ENCODE data around the gene WNT7B.

Gene WNT7B

GRCh38 chr22:45915841-45916240 lies 61.1 kb downstream of the WNT7B start:
- H3K4ac ChIP-seq (ENCODE audit: low read depth, low read length) = no peak overlapping the region
- H3K4me3 ChIP-seq (ENCODE audit: low read length) = no peak overlapping the region
- no peaks in the 10 kb centered on the region for H3K79me2 ChIP-seq (ENCODE audit: control insufficient read depth, insufficient read depth, low read length)
- no peak overlapping the region for H4K5ac ChIP-seq (ENCODE audit: low read length)
- H3K79me1 ChIP-seq (ENCODE audit: low read length) = no peaks in the 10 kb centered on the region
- no peak overlapping the region for H3K56ac ChIP-seq (ENCODE audit: low read length)
- no peaks in the 10 kb centered on the region for H3K27me3 ChIP-seq (ENCODE audit: insufficient read depth, low read length, poor library complexity)
- no peak overlapping the region for H3K27ac ChIP-seq (ENCODE audit: low read depth, low read length)
- no peak overlapping the region for H4K8ac ChIP-seq (ENCODE audit: low read depth, low read length)
- no peak overlapping the region for H3K18ac ChIP-seq (ENCODE audit: low read length)
- H2BK15ac ChIP-seq (replicated peaks; ENCODE audit: low read depth) = no peak overlapping the region
- H2BK5ac ChIP-seq (ENCODE audit: low read length) = no peak overlapping the region
- H3K9ac ChIP-seq (ENCODE audit: low read length) = no peak overlapping the region
- H2BK120ac ChIP-seq (ENCODE audit: low read depth, low read length) = no peak overlapping the region
- no peaks in the 10 kb centered on the region for H3K4me1 ChIP-seq (ENCODE audit: control insufficient read depth, low read depth, low read length)
- H2AK5ac ChIP-seq (ENCODE audit: low read length) = no peak overlapping the region
- no peak overlapping the region for H3K23ac ChIP-seq (ENCODE audit: low read length)
- H3K4me2 ChIP-seq (ENCODE audit: low read length) = no peak overlapping the region
- no peak for DNase-seq
- no peaks in the 10 kb centered on the region for H3K36me3 ChIP-seq (ENCODE audit: control insufficient read depth, insufficient read depth, low read length)
- WGBS (ENCODE audit: extremely low coverage, insufficient coverage, low lambda C conversion rate) = no CpG with 5 or more reads among the region's 16 CpGs

- Histone ChIP-seq H4K5ac (ENCODE audit: low read length) (no peak overlapping the region), H3K4me3 (ENCODE audit: low read length) (no peak overlapping the region), H3K79me2 (ENCODE audit: control insufficient read depth, insufficient read depth, low read length) (no peaks in the 10 kb centered on the region), H2AK5ac (ENCODE audit: low read length) (no peak overlapping the region), H4K8ac (ENCODE audit: low read depth, low read length) (no peak overlapping the region), H3K9ac (ENCODE audit: low read length) (no peak overlapping the region), H3K56ac (ENCODE audit: low read length) (no peak overlapping the region), H3K4ac (ENCODE audit: low read depth, low read length) (no peak overlapping the region), H3K27me3 (ENCODE audit: insufficient read depth, low read length, poor library complexity) (no peaks in the 10 kb centered on the region), H3K23ac (ENCODE audit: low read length) (no peak overlapping the region), H2BK15ac (replicated peaks; ENCODE audit: low read depth) (no peak overlapping the region), H3K4me1 (ENCODE audit: control insufficient read depth, low read depth, low read length) (no peaks in the 10 kb centered on the region), H2BK5ac (ENCODE audit: low read length) (no peak overlapping the region), H3K27ac (ENCODE audit: low read depth, low read length) (no peak overlapping the region), H3K4me2 (ENCODE audit: low read length) (no peak overlapping the region), H2BK120ac (ENCODE audit: low read depth, low read length) (no peak overlapping the region), H3K36me3 (ENCODE audit: control insufficient read depth, insufficient read depth, low read length) (no peaks in the 10 kb centered on the region), H3K18ac (ENCODE audit: low read length) (no peak overlapping the region), H3K79me1 (ENCODE audit: low read length) (no peaks in the 10 kb centered on the region)
- DNase-seq = no peak
- no CpG with 5 or more reads among the region's 2 CpGs for WGBS (ENCODE audit: extremely low coverage, insufficient coverage, low lambda C conversion rate)
Measured at GRCh38 chr22:45915151-45915550, 61.8 kb downstream of the WNT7B start.

GRCh38 chr22:45914309-45914708 lies 62.7 kb downstream of the WNT7B start:
- Histone ChIP-seq H3K4me1 (ENCODE audit: control insufficient read depth, low read depth, low read length) (no peaks in the 10 kb centered on the region), H3K4me2 (ENCODE audit: low read length) (no peak overlapping the region), H3K56ac (ENCODE audit: low read length) (no peak overlapping the region), H3K79me1 (ENCODE audit: low read length) (no peaks in the 10 kb centered on the region), H3K4ac (ENCODE audit: low read depth, low read length) (no peak overlapping the region), H3K4me3 (ENCODE audit: low read length) (no peak overlapping the region), H2BK5ac (ENCODE audit: low read length) (no peak overlapping the region), H3K27me3 (ENCODE audit: insufficient read depth, low read length, poor library complexity) (no peaks in the 10 kb centered on the region), H2BK120ac (ENCODE audit: low read depth, low read length) (no peak overlapping the region), H4K5ac (ENCODE audit: low read length) (no peak overlapping the region), H3K23ac (ENCODE audit: low read length) (no peak overlapping the region), H3K79me2 (ENCODE audit: control insufficient read depth, insufficient read depth, low read length) (no peaks in the 10 kb centered on the region), H3K18ac (ENCODE audit: low read length) (no peak overlapping the region), H4K8ac (ENCODE audit: low read depth, low read length) (no peak overlapping the region), H3K36me3 (ENCODE audit: control insufficient read depth, insufficient read depth, low read length) (no peaks in the 10 kb centered on the region), H2BK15ac (replicated peaks; ENCODE audit: low read depth) (no peak overlapping the region), H3K9ac (ENCODE audit: low read length) (no peak overlapping the region), H2AK5ac (ENCODE audit: low read length) (no peak overlapping the region), H3K27ac (ENCODE audit: low read depth, low read length) (no peak overlapping the region)
- no CpG with 5 or more reads among the region's 2 CpGs for WGBS (ENCODE audit: extremely low coverage, insufficient coverage, low lambda C conversion rate)
- no peak for DNase-seq

GRCh38 chr22:45912910-45913309 lies 64.1 kb downstream of the WNT7B start:
- Histone ChIP-seq H2AK5ac (ENCODE audit: low read length) (no peak overlapping the region), H2BK5ac (ENCODE audit: low read length) (no peak overlapping the region), H4K5ac (ENCODE audit: low read length) (no peak overlapping the region), H4K8ac (ENCODE audit: low read depth, low read length) (no peak overlapping the region), H2BK120ac (ENCODE audit: low read depth, low read length) (no peak overlapping the region), H3K27ac (ENCODE audit: low read depth, low read length) (no peak overlapping the region), H3K79me2 (ENCODE audit: control insufficient read depth, insufficient read depth, low read length) (no peaks in the 10 kb centered on the region), H3K79me1 (ENCODE audit: low read length) (no peaks in the 10 kb centered on the region), H3K18ac (ENCODE audit: low read length) (no peak overlapping the region), H3K36me3 (ENCODE audit: control insufficient read depth, insufficient read depth, low read length) (no peaks in the 10 kb centered on the region), H3K56ac (ENCODE audit: low read length) (no peak overlapping the region), H2BK15ac (replicated peaks; ENCODE audit: low read depth) (no peak overlapping the region), H3K4ac (ENCODE audit: low read depth, low read length) (no peak overlapping the region), H3K4me3 (ENCODE audit: low read length) (no peak overlapping the region), H3K9ac (ENCODE audit: low read length) (no peak overlapping the region), H3K23ac (ENCODE audit: low read length) (no peak overlapping the region), H3K27me3 (ENCODE audit: insufficient read depth, low read length, poor library complexity) (no peaks in the 10 kb centered on the region), H3K4me1 (ENCODE audit: control insufficient read depth, low read depth, low read length) (no peaks in the 10 kb centered on the region), H3K4me2 (ENCODE audit: low read length) (no peak overlapping the region)
- no peak for DNase-seq
- WGBS (ENCODE audit: extremely low coverage, insufficient coverage, low lambda C conversion rate) = no CpG with 5 or more reads among the region's 6 CpGs

GRCh38 chr22:45911601-45912271 lies 65.2 kb downstream of the WNT7B start:
- Histone ChIP-seq H2BK120ac (ENCODE audit: low read depth, low read length) (no peak overlapping the region), H4K8ac (ENCODE audit: low read depth, low read length) (no peak overlapping the region), H3K4ac (ENCODE audit: low read depth, low read length) (no peak overlapping the region), H3K23ac (ENCODE audit: low read length) (no peak overlapping the region), H3K36me3 (ENCODE audit: control insufficient read depth, insufficient read depth, low read length) (no peaks in the 10 kb centered on the region), H3K4me2 (ENCODE audit: low read length) (no peak overlapping the region), H3K9ac (ENCODE audit: low read length) (no peak overlapping the region), H2BK15ac (replicated peaks; ENCODE audit: low read depth) (no peak overlapping the region), H3K56ac (ENCODE audit: low read length) (no peak overlapping the region), H3K27ac (ENCODE audit: low read depth, low read length) (no peak overlapping the region), H2AK5ac (ENCODE audit: low read length) (no peak overlapping the region), H3K79me2 (ENCODE audit: control insufficient read depth, insufficient read depth, low read length) (no peaks in the 10 kb centered on the region), H3K18ac (ENCODE audit: low read length) (no peak overlapping the region), H2BK5ac (ENCODE audit: low read length) (no peak overlapping the region), H3K4me1 (ENCODE audit: control insufficient read depth, low read depth, low read length) (no peaks in the 10 kb centered on the region), H3K27me3 (ENCODE audit: insufficient read depth, low read length, poor library complexity) (no peaks in the 10 kb centered on the region), H4K5ac (ENCODE audit: low read length) (no peak overlapping the region), H3K79me1 (ENCODE audit: low read length) (no peaks in the 10 kb centered on the region), H3K4me3 (ENCODE audit: low read length) (no peak overlapping the region)
- no CpG with 5 or more reads among the region's 27 CpGs for WGBS (ENCODE audit: extremely low coverage, insufficient coverage, low lambda C conversion rate)
- no peak for DNase-seq

- Histone ChIP-seq H2BK120ac (ENCODE audit: low read depth, low read length) (no peak overlapping the region), H2BK5ac (ENCODE audit: low read length) (no peak overlapping the region), H3K36me3 (ENCODE audit: control insufficient read depth, insufficient read depth, low read length) (no peaks in the 10 kb centered on the region), H3K9ac (ENCODE audit: low read length) (no peak overlapping the region), H4K5ac (ENCODE audit: low read length) (no peak overlapping the region), H3K27me3 (ENCODE audit: insufficient read depth, low read length, poor library complexity) (no peaks in the 10 kb centered on the region), H3K79me2 (ENCODE audit: control insufficient read depth, insufficient read depth, low read length) (no peaks in the 10 kb centered on the region), H3K4me1 (ENCODE audit: control insufficient read depth, low read depth, low read length) (no peaks in the 10 kb centered on the region), H2AK5ac (ENCODE audit: low read length) (no peak overlapping the region), H3K4me3 (ENCODE audit: low read length) (no peak overlapping the region), H3K56ac (ENCODE audit: low read length) (no peak overlapping the region), H3K79me1 (ENCODE audit: low read length) (no peaks in the 10 kb centered on the region), H3K4me2 (ENCODE audit: low read length) (no peak overlapping the region), H4K8ac (ENCODE audit: low read depth, low read length) (no peak overlapping the region), H3K18ac (ENCODE audit: low read length) (no peak overlapping the region), H3K4ac (ENCODE audit: low read depth, low read length) (no peak overlapping the region), H3K23ac (ENCODE audit: low read length) (no peak overlapping the region), H3K27ac (ENCODE audit: low read depth, low read length) (no peak overlapping the region), H2BK15ac (replicated peaks; ENCODE audit: low read depth) (no peak overlapping the region)
- no CpG with 5 or more reads among the region's 17 CpGs for WGBS (ENCODE audit: extremely low coverage, insufficient coverage, low lambda C conversion rate)
- DNase-seq = no peak
Measured at GRCh38 chr22:45910928-45911467, 66.0 kb downstream of the WNT7B start.
